ENCODE measurements around the gene CEP85.

The CEP85 gene

GRCh38 chr1:26278303-26278702, 44.3 kb downstream of the CEP85 start:
- DNase-seq (ENCODE audit: low read depth), result peak; percentile 98

DNA sequence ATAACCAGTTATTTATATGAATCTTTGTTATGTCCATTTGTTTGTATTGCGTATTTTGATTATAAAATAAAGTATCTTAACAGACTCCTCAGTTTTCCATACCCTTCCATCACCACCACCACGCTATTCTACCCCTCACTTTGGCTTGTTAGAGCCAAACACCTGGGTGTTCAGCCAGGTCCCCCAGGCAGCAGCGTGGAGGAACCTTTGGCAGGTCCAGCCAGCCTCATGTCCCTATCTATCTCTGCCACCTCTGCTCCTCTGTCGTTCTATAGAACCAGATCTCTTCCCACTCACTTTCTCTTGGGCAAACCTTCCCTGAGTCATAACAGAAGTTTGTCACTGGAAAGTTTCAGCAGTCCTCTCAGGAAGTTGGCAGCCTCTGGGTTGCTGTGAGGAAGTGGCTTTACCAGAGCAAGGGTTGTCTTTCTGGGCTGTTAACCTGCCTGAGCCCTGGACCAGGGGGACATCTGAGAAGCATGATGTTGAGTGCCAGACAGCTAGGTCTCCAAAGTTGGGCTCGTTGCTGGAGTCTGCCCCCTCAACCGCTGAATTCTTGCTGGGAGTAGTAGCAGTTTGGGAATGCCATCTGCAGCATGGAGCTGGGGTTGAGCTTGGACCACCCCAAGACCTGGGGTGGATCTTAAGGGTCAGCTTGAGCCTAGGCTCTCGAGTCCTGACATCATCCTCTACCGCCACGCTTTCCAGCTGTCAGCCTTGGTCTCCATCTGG, 44.9 kb downstream of the CEP85 start:
- DNase-seq (ENCODE audit: low read depth), result peak; percentile 84

DNA sequence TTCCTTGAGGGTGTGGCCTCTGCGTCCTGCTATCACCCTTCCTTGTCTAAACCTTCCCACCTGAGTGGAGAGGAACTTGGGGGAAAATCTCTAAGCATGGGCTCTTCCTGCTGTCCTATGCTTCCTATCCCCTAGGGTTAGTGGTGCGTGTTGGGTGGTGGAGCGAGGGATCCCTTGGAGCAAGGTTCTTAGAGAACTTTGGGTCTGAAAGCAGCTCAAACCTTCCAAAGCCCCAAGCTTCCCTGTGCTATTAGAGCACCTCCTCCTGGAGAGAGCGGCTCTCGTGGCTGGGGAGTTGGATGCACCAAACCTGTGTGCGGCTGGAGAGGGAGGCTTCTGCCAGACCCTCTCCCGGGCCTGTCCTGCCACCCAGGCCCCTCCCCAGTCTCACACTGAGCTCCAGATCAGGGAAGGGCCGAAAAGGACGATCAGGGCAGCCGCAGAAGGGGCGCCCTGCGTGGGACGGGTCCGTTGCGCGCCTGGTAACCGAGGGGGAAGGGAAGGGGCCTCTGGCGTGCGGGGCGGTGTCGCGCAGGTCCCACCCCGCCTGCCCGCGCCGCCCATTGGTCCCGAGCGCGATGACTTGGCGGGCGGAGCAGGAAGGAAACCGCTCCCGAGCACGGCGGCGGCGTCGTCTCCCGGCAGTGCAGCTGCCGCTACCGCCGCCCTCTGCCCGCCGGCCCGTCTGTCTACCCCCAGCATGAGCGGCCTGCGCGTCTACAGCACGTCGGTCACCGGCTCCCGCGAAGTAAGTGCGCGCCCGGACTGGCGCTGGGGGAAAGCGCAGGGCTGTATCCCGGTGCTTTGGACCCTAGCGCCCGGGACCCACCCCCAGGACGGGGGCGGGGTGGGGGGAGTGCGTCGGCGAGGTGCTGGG, 45.7 kb downstream of the CEP85 start, which contains the start of gene SH3BGRL3:
TSS of gene SH3BGRL3 (plus strand) at position 631 of the 877 bp plus-strand sequence. CDS start at position 701, 70 bp downstream.
- peak; percentile 70 for DNase-seq (ENCODE audit: low read depth)

GRCh38 chr1:26280333-26281042, 46.5 kb downstream of the CEP85 start:
- no peak for DNase-seq (ENCODE audit: low read depth)

GRCh38 chr1:26281091-26281958, 47.3 kb downstream of the CEP85 start:
- DNase-seq (ENCODE audit: low read depth), result no peak

DNA sequence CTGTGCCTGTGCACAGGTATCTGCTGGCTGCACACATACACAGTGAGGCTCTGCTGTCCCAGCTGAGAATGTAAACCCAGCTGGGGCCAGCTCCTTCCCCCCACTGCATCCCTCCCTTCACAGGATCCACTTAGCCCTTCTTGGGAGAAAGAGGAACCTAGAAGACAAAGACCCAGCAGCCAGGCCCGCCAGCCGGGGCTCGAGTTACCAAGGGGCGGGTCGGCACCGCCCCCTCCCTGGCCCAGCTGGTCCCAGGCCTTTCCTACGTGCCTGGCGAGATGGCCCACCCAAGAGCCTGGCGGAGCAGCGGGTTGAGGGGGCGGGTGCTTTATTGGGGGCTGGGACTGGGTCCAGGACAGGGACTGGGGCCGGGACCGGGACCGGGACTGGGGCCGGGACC, 48.0 kb downstream of the CEP85 start:
- DNase-seq (ENCODE audit: low read depth), result no peak

DNA sequence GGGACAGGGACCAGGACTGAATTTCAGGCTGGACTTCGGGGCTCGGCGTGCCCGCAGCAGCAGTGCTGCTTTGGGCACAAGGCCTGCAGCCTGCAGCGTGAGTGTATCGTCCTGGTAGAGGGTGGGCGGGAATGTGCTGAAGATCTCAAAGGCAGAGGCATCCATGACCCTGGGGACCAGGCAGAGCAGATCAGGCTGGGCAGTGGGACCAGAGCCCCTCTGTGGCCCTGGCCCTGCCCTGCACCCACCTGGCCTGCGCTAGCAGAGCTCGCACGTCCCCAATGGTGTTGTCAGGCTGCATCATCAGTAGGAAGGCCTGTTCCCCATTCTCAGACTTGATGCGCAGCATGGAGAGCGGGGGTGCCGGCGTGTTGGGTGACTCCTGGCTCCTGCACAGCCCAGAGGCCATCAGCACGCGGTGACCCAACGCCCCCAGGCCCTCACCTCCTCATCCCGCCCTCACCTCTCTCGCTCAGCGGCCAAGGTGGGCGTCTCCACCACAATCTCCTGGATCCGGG, 48.5 kb downstream of the CEP85 start:
- DNase-seq (ENCODE audit: low read depth), result no peak

GRCh38 chr1:26283279-26283853, 49.4 kb downstream of the CEP85 start:
- DNase-seq (ENCODE audit: low read depth), result no peak

- DNase-seq (ENCODE audit: low read depth), result no peak
These were observed 50.0 kb downstream of the CEP85 start for GRCh38 chr1:26283871-26284596.

- DNase-seq (ENCODE audit: low read depth), result peak; percentile 81
These were observed 50.8 kb downstream of the CEP85 start for GRCh38 chr1:26284597-26285347.

- no peak for DNase-seq (ENCODE audit: low read depth)
These were observed 51.5 kb downstream of the CEP85 start for GRCh38 chr1:26285366-26286063.

DNA sequence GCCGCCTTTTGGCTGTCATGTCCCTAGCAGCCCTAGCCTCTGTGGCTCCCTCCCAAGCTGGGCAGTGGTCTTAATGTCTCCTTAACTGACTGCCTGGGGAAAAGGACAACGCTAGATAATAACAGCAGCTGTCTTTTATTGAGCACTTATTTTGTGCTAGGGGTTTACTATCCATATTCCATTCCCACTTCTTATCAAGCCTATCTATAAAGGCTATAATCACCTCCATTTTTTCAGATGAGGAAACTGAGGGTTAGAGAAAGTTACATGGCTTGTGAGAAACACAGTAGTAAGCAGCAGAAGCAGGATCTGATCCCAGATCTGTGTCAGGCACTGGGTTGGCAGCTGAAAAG, 52.0 kb downstream of the CEP85 start:
- no peak for DNase-seq (ENCODE audit: low read depth)

DNA sequence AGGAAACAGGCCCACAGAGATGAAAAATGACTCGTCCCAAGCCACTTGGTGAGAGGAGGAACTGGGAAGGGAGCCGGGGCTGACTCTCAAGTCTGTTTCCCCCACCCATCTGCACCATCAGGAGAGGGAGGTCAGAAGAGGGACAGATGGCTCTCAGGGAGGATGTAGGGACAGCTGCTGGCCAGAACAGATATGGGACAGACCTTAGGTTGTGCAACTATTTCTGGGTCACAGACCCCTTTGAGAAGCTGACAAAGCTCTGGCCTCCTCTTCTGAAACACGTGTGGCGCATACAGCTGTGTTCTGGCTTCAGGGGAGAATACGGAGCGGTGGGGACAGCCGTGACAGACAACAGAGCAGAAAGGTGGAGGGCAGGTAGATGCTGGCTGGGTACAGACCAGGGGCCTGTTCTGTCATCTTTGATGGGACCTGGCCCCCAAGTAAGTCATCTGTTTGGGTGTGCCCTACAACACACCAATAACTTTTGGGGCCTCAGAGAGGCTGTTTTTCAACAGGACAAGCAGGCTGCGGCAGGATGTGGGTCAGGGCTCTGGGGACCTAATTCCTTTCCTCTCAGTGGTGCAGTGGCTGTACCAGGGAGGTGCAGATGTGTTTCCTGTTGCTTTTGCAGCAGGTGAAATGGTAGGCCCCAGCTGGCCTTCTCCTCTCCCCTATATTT, 53.2 kb downstream of the CEP85 start:
- no peak for DNase-seq (ENCODE audit: low read depth)

GRCh38 chr1:26287811-26288210, 53.8 kb downstream of the CEP85 start:
- DNase-seq (ENCODE audit: low read depth), result no peak

DNA sequence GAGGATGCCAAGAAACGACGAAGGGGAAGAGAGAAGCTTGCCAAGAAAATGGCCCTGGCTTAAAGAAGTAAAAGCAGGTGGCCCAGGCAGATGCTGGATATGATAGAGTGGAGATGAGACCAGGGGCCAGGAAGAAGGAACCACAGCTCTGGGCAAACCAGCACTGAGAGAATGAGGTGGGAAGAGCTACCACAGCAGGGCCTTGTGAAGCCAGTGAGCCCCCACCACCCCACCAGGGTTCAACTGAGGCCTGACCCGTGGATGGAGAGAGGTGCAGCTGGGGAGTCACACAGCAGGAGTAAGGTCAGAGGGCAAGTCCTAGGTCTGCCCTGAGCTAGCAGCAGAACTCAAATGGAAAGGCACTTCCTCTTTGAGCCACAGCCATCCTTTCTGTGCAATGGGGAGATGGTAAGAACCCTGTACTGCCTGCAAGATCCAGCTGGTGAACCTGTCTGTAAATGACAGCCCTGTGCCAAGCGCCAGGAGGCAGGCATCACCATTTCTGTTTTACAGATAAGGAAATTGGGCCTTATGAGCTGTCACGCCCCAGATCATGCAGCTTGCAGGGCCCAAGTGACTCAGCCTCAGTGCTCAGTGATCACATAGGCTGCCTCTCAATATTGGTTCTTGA, 54.4 kb downstream of the CEP85 start:
- no peak for DNase-seq (ENCODE audit: low read depth)

- no peak for DNase-seq (ENCODE audit: low read depth)
These were observed 55.4 kb downstream of the CEP85 start for GRCh38 chr1:26289158-26290059.

Measured in stromal cell of bone marrow (primary cell).